Measurements from ENCODE around the gene BMF. TPM values are rescaled to one million over a fixed set of nuclear protein-coding genes. Genes with fewer than 3 reads are reported as not detected.

BMF gene
- polyA plus RNA-seq, 4 donors = 22.2 to 46.7 (median 37.1) TPM

DNA sequence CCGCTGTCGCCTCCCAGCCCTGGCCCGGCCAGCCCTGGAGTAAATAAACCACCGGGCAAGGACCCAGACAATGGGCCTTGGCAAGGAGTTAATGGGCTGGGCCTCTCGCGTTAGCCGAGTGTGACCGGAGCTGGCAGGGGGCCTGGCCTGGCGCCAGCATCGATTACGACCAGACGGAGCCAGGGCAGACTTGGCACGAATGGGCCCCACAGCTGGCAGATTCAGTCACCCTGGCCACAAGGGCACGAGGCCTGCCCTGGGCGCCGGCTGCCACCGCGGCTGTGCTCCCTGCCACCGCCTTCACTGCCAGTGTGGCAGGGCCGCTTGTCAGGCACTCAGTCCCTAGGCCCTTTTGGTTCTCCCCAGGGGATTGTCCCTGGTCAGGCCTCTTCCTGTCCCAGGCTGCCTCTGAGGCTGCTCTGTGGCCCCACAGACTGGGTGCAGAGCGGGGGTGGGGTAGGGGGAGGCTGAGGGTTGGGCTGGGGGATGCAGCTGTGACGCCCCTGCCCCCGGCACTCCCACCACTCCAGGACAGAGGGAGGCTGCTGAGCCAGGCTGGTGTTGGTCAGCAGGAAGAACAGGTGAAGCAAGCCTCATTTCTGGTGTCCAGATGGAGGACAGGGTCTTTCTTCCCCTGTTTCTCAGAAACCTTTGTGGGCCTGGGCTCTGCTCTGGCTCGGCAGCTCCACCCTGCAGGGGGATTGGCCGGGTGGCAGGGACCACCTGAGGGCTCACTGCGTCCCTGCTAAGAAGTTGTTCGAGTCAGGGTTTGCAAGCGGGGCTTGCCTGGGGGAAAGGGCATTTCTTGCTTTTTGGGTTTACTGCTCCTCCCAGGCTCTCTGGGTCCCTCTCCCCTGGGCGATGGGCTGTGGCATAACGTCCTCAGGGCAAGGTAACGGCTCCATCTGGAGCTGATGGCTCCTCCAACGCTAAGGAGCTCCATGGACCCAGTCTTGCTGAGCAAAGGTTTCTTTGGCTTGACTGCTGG, 39.2 kb downstream of the BMF start:
- peak in 1 of 4 donors; percentile 76 for DNase-seq (ENCODE audit: low read depth in 4 of 4, low spot score in 3 of 4)

DNA sequence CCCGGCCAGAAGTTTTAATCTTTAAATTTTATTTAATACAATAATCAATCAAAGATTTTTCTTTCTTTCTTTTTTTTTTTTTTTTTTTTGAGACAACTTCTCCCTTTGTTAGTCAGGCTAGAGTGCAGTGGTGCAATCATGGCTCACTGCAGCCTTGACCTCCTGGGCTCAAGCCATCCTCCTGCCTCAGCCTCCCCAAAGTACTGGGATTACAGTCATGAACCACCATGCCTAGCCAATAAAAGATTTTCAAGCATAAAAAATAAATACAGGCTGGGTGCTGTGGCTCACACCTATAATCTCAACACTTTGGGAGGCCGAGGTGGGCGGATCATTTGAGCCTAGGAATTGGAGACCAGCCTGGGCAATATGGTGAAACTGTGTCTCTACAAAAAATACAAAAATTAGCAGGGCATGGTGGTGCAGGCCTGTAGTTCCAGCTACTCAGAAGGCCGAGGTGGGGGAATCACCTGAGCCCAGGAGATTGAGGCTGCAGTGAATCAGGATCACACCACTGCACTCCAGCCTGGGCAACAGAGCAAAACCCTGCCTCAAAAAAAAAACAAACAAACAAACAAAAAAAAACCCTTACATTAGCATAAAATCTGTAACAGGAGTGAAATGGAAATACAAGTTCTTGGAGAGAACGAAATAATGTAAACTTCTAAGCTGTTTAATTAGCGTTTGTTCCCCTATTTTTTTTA, 40.6 kb downstream of the BMF start:
- DNase-seq (ENCODE audit: low read depth in 4 of 4, low spot score in 3 of 4) = no peak

DNA sequence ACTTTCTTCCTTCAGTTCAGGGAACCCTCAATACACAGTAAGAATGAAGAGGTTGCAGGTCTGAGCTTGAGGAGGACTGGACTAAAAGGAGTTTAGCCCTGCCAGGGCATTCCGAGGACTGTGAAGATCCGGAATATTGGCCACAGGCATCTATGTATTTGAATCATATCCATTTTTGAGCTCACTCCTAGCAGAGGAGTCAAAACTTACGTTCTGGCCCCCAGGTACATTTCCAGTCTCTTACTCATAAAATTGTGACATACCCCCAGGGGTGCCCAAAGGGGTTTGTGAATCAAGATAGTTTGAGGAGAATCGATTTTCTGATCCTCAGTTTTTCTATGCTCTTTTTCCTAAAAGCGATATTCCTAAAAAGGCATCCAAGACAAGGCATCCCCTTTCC, 42.1 kb downstream of the BMF start:
- no peak for DNase-seq (ENCODE audit: low read depth in 4 of 4, low spot score in 3 of 4)

DNA sequence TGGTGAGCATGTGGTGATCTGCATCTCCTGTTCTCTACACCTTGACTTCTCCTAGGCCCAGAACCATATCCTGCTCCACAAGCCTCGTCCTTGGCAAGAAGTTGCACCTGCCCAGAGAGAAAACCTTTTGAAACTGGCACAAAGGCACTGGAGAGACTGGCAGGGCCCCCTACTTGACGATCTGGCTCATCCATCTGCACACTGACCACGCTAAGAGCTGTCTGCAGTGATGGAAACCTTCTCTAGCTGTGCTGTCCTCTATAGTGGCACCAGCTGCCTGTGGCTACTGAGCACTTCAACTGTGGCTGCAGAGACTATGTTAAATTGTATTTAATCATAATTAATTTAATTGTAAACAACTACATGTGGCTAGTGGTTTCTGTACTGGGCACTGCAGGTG, 43.5 kb downstream of the BMF start:
- DNase-seq (ENCODE audit: low read depth in 4 of 4, low spot score in 3 of 4) = no peak

DNA sequence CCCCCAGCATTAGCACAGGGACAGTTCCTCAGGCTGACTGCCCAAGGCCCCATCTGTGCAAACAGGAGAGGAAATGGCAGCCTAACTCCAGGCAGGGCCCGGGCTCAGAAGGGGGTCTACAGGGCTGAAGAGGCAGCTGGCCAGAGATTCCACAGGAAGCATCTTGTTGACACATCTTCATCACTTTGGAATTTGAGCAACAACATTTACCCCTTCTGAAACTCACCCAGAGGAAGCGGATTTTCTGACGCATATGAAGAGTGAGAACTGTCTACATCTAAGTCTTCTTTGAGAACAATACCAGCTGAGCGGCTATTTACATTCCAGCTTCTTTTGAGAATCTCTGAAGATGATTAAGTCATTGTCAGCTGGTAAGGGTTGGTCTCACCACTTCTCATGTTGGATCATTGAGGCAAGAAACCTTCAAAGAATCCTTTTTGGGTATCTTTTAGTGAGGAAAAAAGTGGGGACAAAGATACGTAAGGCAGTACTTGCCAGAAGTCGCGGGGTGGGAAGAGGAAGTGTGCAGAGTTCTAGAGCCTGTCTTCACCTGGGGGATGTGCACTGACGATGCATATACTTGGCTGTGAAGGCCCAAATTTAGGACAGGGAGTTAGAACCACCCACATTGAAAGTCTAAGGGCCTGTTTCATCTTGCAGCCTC, 44.3 kb downstream of the BMF start:
- no peak for DNase-seq (ENCODE audit: low read depth in 4 of 4, low spot score in 3 of 4)

DNA sequence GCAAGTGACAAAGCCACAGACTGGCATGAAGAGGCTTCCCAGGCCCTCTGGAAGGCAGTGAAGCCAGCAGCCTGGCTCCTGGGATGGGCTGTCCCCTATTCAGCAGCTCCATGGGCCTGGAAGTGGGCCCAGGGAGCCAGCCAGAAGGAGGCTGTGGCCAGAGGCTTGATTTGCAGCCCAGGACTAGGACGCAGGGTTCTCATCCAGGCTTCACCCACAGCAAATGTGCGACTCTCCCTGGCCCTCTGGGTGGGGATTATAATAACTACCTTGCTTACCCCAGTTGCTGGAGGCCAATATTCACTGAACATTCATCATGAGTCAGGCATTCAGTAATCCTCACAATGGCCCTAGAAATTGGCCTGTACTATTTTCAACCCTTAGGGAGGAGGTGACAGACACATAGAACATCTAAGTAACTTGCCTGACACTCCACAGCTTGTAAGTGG, 45.1 kb downstream of the BMF start:
- DNase-seq (ENCODE audit: low read depth in 4 of 4, low spot score in 3 of 4) = no peak

DNA sequence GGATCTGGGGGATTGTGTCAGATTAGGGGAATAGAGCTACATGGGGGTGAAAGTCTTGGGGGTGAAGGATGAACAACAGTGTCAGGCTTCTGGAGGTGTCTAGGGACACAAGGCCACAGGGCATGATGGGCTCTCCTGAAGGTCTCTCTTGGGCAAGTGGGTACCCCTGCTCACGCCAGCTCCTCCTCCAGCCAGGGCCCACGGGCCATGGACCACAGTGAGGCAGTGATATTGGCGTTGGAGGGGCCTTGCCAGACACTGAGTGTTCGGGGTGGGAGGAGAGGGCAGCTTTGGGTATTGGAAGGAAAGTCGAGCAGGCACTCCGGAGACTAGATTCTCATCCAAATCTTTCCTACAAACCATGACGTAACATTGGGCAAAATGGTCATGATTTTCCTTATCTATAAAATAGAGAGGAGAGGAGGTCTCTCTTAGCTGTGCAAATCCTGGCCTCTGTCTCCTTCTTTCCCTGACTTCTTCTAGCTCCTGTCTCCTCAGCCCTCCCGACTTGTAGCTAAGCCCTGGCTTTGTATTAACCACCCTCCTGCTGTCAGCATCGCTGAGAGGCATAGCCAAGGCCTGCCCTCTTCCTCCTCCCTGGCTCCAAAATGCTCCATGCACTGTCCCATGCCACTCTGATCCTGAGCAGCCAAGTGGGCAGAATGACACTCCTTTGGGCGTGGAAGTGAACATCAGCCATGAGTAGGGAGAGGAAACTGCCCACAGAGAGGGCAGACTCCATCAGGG, 45.7 kb downstream of the BMF start:
- no peak for DNase-seq (ENCODE audit: low read depth in 4 of 4, low spot score in 3 of 4)

DNA sequence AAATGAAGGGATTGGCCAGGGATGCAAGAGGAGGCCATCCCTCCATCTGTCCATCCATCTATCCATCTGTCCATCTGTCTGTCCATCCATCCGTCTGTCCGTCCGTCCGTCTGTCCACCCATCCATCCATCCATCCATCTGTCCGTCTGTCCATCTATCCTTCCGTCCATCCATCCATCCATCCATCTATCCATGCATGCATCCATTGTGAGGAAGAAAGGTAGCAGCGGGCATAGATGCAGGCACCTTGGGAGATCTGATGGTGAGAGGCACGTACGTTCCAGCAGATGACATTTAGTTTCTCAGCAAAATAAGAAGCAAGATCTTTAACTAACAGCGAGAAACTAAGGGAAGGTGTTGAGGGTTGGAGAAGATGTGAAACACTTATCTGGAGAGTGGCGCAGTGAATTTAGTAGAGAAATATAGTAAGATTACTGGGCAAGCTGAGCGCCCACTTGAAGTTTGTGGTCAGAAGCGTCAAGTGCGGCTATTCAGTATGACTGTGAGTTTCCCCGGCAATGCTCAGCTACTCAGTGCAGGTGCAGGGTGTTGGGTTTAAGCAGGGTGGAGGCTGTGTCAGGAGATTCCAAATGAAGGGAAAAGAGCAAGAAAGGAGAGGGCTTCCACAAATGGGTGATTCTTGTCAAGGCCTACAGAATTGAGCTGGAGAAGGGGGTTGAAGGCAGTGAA, 47.3 kb downstream of the BMF start:
- no peak for DNase-seq (ENCODE audit: low read depth in 4 of 4, low spot score in 3 of 4)

DNA sequence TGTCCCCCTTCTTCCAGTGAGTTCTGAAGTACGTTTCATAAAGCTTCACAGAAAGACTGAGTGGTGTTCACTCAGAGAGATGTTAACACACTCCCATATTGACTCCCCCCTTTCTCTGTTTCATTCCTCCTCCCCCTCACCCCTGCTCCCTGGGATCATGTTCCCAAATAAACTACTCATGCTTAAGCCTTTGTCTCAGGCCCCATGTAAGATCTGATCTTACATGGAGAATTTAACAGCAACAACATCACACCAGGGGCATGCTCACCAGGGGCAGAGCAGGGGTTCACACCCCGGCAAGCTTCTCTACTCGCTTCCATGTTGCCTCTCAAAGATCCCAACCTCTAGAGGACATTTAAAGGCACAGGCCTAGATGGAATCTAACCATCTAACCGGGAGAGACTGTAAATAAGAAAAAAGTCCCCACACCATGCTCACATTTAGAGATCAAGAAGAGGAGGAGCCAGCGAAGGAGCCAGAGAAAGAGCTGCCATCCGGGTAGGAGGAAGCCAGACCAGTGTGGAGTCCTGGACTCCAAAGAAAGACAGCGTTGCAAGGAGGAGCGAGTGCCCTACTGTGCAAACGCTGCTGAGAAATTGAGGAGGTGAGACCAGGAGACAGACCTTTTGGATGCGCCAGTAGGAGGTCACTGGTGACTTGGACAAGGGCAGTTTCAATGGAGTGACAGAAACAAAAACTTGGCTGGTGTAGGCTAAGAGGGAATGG, 48.3 kb downstream of the BMF start:
- no peak for DNase-seq (ENCODE audit: low read depth in 4 of 4, low spot score in 3 of 4)

DNA sequence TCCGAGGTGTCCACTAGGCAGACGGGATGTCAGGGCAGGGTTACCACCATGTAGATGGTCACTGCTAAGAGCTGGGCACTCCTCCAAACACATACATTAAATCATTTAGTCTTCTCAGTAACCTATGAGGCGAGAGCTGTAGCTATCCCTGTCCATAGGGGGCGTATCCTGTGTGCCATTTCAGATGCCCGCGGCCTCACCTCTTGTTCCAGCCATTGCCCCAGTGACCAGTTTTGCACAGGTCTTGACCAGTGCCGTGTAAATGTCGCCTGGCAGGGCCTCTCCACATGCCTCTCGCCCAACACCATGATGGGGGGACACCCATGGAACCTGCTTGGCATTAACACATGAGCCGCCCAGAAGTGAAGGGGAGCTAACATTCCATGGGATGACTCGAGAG, 48.9 kb downstream of the BMF start:
- DNase-seq (ENCODE audit: low read depth in 4 of 4, low spot score in 3 of 4) = no peak

DNA sequence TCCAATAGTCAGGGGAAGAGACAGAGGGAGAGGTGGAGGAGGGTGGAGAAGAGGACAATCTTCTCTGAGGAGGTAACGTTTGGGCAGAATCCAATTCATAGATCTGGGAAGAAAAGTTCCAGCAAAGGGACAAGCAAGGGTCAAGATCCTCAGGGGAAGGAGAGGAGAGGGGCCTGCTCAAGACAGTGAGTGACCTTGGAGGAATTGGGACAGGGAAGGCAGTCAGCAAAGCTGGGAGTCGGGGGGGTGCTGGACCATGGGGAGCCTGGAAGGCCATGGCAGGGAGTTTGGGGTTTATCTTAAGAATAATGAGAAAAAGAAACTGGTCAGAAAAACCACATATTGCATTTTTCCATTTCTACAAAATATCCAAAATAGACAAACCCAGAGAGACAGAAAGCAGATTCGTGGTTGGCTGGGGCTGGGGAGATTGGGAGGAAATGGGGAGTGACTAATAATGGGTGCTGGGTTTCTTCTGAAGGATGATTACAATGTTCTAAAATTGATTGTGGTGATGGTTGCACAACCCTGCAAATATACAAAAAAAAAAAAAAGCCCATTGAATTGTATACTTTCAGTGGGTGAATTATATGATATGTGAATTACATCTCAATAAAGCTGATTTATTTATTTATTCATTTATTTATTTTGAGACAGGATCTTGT, 50.1 kb downstream of the BMF start:
- DNase-seq (ENCODE audit: low read depth in 4 of 4, low spot score in 3 of 4) = no peak

DNA sequence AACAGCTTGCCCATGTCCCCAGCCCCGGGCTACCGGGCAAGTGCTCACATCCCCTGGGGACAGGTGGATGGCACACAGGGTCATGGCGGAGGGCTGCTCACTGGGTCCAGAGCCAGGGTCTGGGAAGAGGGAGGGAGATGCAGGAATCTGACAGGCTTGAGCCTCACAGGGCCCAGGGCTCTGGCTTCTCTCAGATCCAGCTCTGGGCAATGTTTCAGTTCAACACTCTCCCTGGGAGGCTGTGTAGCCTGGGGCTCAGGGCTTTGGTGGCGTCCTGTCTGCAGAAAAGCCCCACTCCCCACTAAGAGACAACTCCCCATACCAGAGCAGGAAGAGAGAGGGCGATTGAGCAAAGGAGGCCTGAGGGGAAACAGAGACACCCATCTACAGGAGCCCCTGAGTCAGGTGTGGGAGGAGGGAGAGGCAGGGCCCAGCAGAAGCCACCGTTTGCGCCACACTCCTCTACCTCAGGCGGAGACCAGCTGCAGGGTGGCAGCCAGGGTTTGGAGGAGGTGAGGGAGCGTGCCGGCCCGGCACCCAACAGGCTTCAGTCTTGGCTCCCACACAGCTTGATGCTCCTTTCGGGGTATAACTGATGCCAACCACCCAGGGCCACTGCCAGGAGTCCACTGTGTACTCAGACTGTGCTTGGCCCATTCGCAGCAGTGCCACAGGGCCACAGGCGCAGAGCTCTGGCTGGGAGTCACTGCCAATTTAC, 52.9 kb downstream of the BMF start:
- DNase-seq (ENCODE audit: low read depth in 4 of 4, low spot score in 3 of 4) = no peak

DNA sequence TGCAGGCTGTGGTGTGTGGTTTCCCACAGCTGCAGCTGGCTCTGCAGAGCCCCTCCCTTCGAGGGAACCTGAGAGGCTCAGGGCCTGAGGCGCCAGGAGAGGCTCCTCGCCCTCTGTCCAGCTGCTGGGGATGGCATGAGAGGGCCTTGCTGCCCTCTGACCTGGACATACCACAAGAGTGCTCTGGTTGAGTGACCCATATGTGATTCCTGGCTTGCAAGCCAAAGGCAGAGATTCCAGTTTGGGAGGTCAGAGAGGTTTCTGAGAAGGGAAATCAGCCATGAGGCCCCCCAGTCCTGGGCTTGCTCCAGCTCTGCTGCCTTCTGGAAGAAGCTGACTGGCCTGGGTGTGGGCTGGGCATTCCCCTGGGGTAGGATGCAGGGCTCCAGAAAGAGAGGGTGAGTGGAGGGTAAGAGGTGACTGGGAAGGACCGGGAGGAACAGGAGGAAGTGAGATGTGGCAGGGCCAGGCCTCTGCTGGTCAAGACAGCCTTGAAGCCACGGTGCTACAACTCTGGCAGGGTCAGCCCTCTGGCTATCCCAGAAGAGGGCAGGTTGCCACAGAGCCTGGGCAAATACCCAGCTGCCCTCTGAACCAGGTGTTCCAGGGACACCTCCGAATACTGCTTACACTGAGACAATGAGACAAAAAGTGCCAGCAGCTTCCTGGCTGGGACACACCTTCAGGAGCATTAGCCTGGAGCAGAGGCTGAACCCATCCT, 53.7 kb downstream of the BMF start:
- no peak for DNase-seq (ENCODE audit: low read depth in 4 of 4, low spot score in 3 of 4)

DNA sequence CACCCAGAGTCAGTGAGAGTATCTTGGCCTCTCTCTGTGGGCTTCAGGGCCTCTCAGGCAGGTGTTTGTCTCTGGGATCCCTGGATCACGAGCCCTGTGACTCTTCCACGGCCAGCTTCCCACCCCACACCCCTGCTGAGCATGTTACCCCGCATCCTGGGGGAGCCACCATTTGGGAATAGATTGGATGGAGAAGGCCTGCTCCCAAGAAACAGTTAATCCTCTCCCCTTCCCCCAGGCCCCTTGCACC, 54.1 kb downstream of the BMF start:
- DNase-seq (ENCODE audit: low read depth in 4 of 4, low spot score in 3 of 4) = no peak

DNA sequence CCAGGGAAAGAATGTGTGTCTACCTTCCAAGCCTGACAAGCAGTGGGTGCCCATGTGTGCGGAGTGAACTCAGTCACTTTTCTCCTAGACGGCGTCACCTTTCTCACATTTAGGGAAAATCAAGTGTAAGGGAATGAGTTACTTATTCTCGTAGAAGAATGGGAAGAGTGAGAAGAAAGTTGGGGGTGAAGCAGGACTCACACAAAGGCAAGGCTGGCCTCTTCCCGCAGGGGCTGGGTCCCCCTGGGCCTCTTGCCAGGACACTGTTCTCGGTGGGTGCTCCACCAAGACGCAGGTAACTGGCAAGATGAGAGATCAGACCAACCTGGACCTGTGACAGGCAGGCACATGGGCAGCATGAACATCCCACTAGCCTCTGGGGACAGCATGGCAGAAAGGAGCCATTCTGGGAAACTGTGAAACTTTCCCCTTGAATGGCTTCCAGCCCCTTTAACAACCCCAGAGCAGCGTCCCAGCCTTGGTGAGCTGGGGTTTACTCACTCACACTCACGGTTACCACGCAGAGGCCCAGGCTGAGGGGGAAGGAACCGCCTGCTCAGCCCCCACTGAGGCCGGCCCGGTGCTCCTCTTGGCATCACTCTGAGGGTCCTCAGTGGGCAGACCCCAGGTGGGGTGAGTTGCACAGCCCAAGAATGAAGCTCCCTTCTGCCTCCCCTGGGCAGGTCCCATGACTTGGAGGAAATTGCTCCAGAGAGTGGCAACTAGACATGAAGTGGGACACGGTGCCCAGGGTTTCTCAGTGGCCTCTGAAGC, 54.7 kb downstream of the BMF start:
- no peak for DNase-seq (ENCODE audit: low read depth in 4 of 4, low spot score in 3 of 4)

DNA sequence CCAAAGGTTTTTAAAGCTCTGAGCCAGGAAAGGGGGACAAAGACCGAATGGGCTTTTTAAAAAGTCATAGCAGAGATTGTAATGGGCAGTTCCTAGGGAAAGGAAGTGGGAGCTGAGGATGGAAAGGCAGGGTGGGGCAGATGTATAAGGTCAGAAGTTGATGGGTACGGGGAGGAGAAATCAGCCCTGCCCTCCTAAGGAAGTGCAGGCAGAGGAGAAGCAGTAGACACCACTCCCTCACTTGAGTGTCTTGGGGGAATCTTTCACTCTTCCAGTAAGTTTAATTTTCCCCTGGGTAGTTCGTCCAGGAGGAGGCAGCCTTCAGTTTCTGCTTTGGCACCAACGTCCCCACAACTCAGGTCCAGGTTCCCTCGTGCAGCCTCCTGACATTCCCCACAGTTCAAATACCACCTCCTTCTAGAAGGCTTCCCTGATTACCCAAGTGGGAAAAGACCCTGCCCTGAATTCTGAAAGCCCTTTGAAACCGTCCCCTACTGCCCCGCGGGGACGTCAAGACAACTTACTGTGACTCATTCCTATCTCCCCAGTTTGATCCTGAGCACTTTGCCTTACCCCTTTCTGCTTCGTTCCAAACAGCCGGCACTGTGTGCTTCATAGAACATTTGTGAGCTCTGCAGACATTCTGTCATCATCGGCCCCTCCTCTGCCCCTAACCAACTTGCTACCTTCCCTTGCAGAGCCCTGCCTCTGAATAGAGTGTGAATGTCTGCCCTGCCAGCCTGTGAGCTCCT, 55.4 kb downstream of the BMF start:
- DNase-seq (ENCODE audit: low read depth in 4 of 4, low spot score in 3 of 4) = no peak

All from left renal pelvis (tissue), 4 donors.